Measurements from ENCODE around the gene RDH13. TPM values are rescaled to one million over a fixed set of nuclear protein-coding genes. Genes with fewer than 3 reads are reported as not detected.
A peak's percentile ranks its signal among the peaks of the same experiment; 100 is the strongest.

RDH13 gene
- total and polyA plus RNA-seq, 2 donors (not counting 1 experiment from before 2014, with no cell fraction given), result 2.7 to 6.9 TPM

- no peak for DNase-seq (ENCODE audit: low read depth in 2 of 2)
- Histone ChIP-seq H3K9ac (ENCODE audit: insufficient read depth, low read length) (no peak overlapping the region), H3K9me3 (ENCODE audit: control insufficient read depth, insufficient read depth, low read depth, low read length) (no peaks in the 10 kb centered on the region), H3K27ac (ENCODE audit: insufficient read depth, low read length) (peak overlapping the region; percentile 34), H3K36me3 (ENCODE audit: control insufficient read depth, insufficient read depth, low read length) (peaks cover 14% of the 10 kb centered on the region), H3K4me1 (ENCODE audit: control insufficient read depth, extremely low read depth, insufficient read depth, low read length) (peaks cover 4% of the 10 kb centered on the region), H3K27me3 (ENCODE audit: control insufficient read depth, insufficient read depth, low read length) (no peaks in the 10 kb centered on the region), H3K4me2 (ENCODE audit: extremely low read depth, insufficient read depth, low read length) (no peak overlapping the region), H2AFZ (ENCODE audit: low read length) (no peak overlapping the region), H3K79me2 (ENCODE audit: control insufficient read depth, insufficient read depth, low read length) (no peaks in the 10 kb centered on the region), H4K20me1 (ENCODE audit: control insufficient read depth, extremely low read depth, insufficient read depth, low read length) (peaks cover 1% of the 10 kb centered on the region), H3K4me3 (replicated peaks in 1 of 4; ENCODE audit: control extremely low read depth in 1 of 4, insufficient read depth in 1 of 4, low read depth in 3 of 4, low read length in 4 of 4) (no peak overlapping the region)
- TF ChIP-seq CTCF (conservative IDR thresholded peaks at IDR 0.05 in 1 of 2, IDR thresholded peaks at IDR 0.05 in 1 of 2; ENCODE audit: low read depth in 1 of 2, low read length in 2 of 2) (peak; percentile 3 to 5), EZH2 (IDR thresholded peaks at IDR 0.05; ENCODE audit: low read length, missing control alignments) (no peak)
Measured at GRCh38 chr19:55099557-55100506, 36.9 kb upstream of the RDH13 start.

GRCh38 chr19:55098716-55099556 is 36.0 kb upstream of the RDH13 start:
- Histone ChIP-seq H3K27ac (ENCODE audit: insufficient read depth, low read length) (peak overlapping the region; percentile 34), H3K4me3 (replicated peaks in 1 of 4; ENCODE audit: control extremely low read depth in 1 of 4, insufficient read depth in 1 of 4, low read depth in 3 of 4, low read length in 4 of 4) (no peak overlapping the region), H3K9me3 (ENCODE audit: control insufficient read depth, insufficient read depth, low read depth, low read length) (no peaks in the 10 kb centered on the region), H3K79me2 (ENCODE audit: control insufficient read depth, insufficient read depth, low read length) (no peaks in the 10 kb centered on the region), H3K9ac (ENCODE audit: insufficient read depth, low read length) (no peak overlapping the region), H2AFZ (ENCODE audit: low read length) (no peak overlapping the region), H3K36me3 (ENCODE audit: control insufficient read depth, insufficient read depth, low read length) (peaks cover 20% of the 10 kb centered on the region), H3K27me3 (ENCODE audit: control insufficient read depth, insufficient read depth, low read length) (no peaks in the 10 kb centered on the region), H3K4me2 (ENCODE audit: extremely low read depth, insufficient read depth, low read length) (no peak overlapping the region), H3K4me1 (ENCODE audit: control insufficient read depth, extremely low read depth, insufficient read depth, low read length) (peaks cover 4% of the 10 kb centered on the region), H4K20me1 (ENCODE audit: control insufficient read depth, extremely low read depth, insufficient read depth, low read length) (peaks cover 1% of the 10 kb centered on the region)
- TF ChIP-seq CTCF (conservative IDR thresholded peaks at IDR 0.05 in 1 of 2, IDR thresholded peaks at IDR 0.05 in 1 of 2; ENCODE audit: low read depth in 1 of 2, low read length in 2 of 2) (no peak), EZH2 (IDR thresholded peaks at IDR 0.05; ENCODE audit: low read length, missing control alignments) (no peak)
- DNase-seq (ENCODE audit: low read depth in 2 of 2), result no peak

All from fibroblast of lung (primary cell).